A673 (cell line): Measurements from ENCODE around the gene HIVEP1. TPM values are rescaled to one million over a fixed set of nuclear protein-coding genes. Genes with fewer than 3 reads are reported as not detected.

Source experiments
- BruUV-seq: library from RNA; stranded (reverse); fragments of 400-500 nt; replicated peaks from 2 replicates; lab custom pipeline; 2021; lab: Mats Ljungman, UMichigan
- CTCF ChIA-PET: fragments of 300-600 bp; sonication (Branson Sonifier 250); formaldehyde crosslinking; loops from one replicate; lab custom pipeline; 2022; ENCODE audit warnings: antibody characterized with exemption; lab: Charles Lee
- POLR2A ChIA-PET: fragments of 300-600 bp; sonication (Branson Sonifier 250); formaldehyde crosslinking; loops from one replicate; lab custom pipeline; 2022; ENCODE audit warnings: antibody characterized with exemption; ENCODE audit not compliant: low non-redundant PET; lab: Charles Lee
- DNase-seq: peaks from one replicate; pipeline ENCODE4 v3.0.0-alpha.2; 2015; ENCODE audit warnings: low spot score
- H3K27ac ChIP-seq: fragments of 200-600 bp; sonication (generic); 2 replicates; pipeline ENCODE4 v1.5.1; 2016; ENCODE audit warnings: mixed run types, low read depth, mild to moderate bottlenecking, mixed read lengths, antibody characterized with exemption, low read length; ENCODE audit not compliant: poor library complexity, severe bottlenecking
- H3K27me3 ChIP-seq: fragments of 200-600 bp; sonication (generic); replicated peaks from 2 replicates; pipeline ENCODE4 v1.6.1; 2017; ENCODE audit warnings: mixed run types, low read depth, mild to moderate bottlenecking, mixed read lengths, antibody characterized with exemption, low read length; ENCODE audit not compliant: insufficient read depth, poor library complexity
- H3K36me3 ChIP-seq: fragments of 200-600 bp; sonication (generic); 2 replicates; pipeline ENCODE4 v1.6.1; 2016; ENCODE audit warnings: mixed run types, mild to moderate bottlenecking, mixed read lengths, antibody characterized with exemption, low read length; ENCODE audit not compliant: insufficient read depth, poor library complexity, severe bottlenecking
- H3K4me1 ChIP-seq: fragments of 200-600 bp; sonication (generic); 2 replicates; pipeline ENCODE4 v1.6.1; 2017; ENCODE audit warnings: mixed run types, mild to moderate bottlenecking, mixed read lengths, antibody characterized with exemption, low read length; ENCODE audit not compliant: insufficient read depth, poor library complexity, severe bottlenecking
- H3K4me3 ChIP-seq: fragments of 200-600 bp; sonication (generic); 2 replicates; pipeline ENCODE4 v1.5.1; 2016; ENCODE audit warnings: low read depth, mixed run types, mild to moderate bottlenecking, mixed read lengths, low read length; ENCODE audit not compliant: poor library complexity, severe bottlenecking
- H3K9me3 ChIP-seq: fragments of 200-600 bp; sonication (generic); 2 replicates; pipeline ENCODE4 v1.6.1; 2016; ENCODE audit warnings: mixed run types, low read depth, mild to moderate bottlenecking, mixed read lengths, antibody characterized with exemption, low read length; ENCODE audit not compliant: poor library complexity, severe bottlenecking
- CTCF ChIP-seq: fragments of 300-800, 200-600 bp; sonication (generic); conservative IDR thresholded peaks from 2 replicates; pipeline ENCODE4 v1.5.1; 2017; ENCODE audit warnings: low read depth, mild to moderate bottlenecking, antibody characterized with exemption, low read length, moderate library complexity, mixed read lengths
- EZH2 ChIP-seq: fragments of 200-600 bp; sonication (generic); IDR thresholded peaks from 2 replicates; pipeline ENCODE4 v1.6.1; 2017; ENCODE audit warnings: borderline replicate concordance, low read depth, mild to moderate bottlenecking, mixed read lengths, antibody characterized with exemption, low read length; ENCODE audit not compliant: poor library complexity, severe bottlenecking
- intact Hi-C: fragments of 100-400 bp; cut with micrococcal nuclease; formaldehyde crosslinking; loops from one replicate; pipeline ENCODE4 v1.10.0; 2022; ENCODE audit not compliant: unreplicated experiment
- total RNA-seq: library from RNA; stranded (reverse); gene quantifications from 2 replicates; pipeline ENCODE4 v1.2.3, GENCODE V29; 2021

Gene HIVEP1
- total RNA-seq, 1 experiment from 2014 or later = 21.5 TPM

DNA sequence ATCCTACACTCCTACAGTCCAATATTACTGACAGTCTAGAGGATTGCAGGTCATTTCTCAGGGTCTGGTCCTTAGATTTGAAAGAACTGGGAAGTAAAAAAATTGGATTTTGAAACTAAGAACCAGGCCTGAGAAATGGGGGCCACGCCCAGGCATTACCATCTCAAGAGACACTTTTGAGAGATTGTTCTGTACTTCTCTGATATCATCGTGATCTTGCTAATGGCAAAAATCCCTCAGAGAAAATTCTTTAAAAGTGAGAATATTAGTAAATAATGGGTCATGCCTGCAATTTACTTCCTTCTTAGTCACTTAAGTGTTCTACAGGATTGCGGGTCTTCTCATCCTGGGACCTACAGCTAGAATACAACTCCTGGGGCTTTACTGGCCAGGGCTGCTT, 42.0 kb upstream of the HIVEP1 start:
- TF ChIP-seq EZH2 (no peak), CTCF (no peak)
- H3K4me1 ChIP-seq = no peaks in the 10 kb centered on the region
- CTCF ChIA-PET = no interaction called here

DNA sequence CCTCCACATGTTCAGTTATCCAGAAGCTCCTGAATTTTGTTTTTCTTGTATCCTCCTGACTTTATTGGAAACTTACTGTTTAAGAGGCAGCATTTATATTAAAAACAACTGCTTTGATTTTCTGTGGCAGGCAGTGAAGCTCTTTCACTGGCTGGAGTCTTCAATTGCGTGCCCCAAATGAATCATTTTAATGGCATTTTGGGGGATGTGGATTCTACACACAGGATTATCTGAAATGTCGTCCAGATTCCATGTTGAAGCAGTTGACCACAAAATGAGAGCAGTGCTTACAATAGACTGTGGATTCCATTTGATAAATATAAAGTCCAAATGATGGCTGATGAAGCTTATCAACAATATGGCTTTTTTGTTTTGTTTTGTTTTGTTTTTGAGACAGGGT, 41.0 kb upstream of the HIVEP1 start:
- Histone ChIP-seq H3K9me3 (no peaks in the 10 kb centered on the region), H3K27me3 (no peaks in the 10 kb centered on the region), H3K36me3 (no peaks in the 10 kb centered on the region), H3K4me3 (no peak overlapping the region), H3K27ac (no peak overlapping the region), H3K4me1 (no peaks in the 10 kb centered on the region)
- BruUV-seq = no TSS peak
- DNase-seq = no peak
- POLR2A ChIA-PET = interaction anchor here (0.6 kb wide), 1 partner anchor 15 kb away, joined by 3 read pairs; no protein-coding TSS in a partner anchor
- CTCF ChIA-PET = no interaction called here
- no peak for TF ChIP-seq CTCF
- no peak for TF ChIP-seq EZH2
- intact Hi-C loops = no loop called here

More for the DNA sequence above, 42.0 kb upstream of the HIVEP1 start:
- intact Hi-C loops = no loop called here
- BruUV-seq = no TSS peak
- Histone ChIP-seq H3K9me3 (no peaks in the 10 kb centered on the region), H3K4me3 (no peak overlapping the region), H3K36me3 (no peaks in the 10 kb centered on the region), H3K27ac (no peak overlapping the region), H3K27me3 (no peaks in the 10 kb centered on the region)
- POLR2A ChIA-PET = no interaction called here
- no peak for DNase-seq

GRCh38 chr6:11972270-11972669, 39.8 kb upstream of the HIVEP1 start:
- Histone ChIP-seq H3K27ac (no peak overlapping the region), H3K4me3 (no peak overlapping the region), H3K4me1 (no peaks in the 10 kb centered on the region), H3K9me3 (no peaks in the 10 kb centered on the region), H3K36me3 (no peaks in the 10 kb centered on the region), H3K27me3 (no peaks in the 10 kb centered on the region)
- intact Hi-C loops = no loop called here
- BruUV-seq = no TSS peak
- ChIA-PET CTCF (no interaction called here), POLR2A (no interaction called here)
- TF ChIP-seq CTCF = no peak
- TF ChIP-seq EZH2 = no peak
- no peak for DNase-seq
